Nucleus accumbens (tissue), 56 donors: ENCODE results near the gene MPRIP.
"Not testable (repeated sequence)": the region's sequence is repeated elsewhere in the genome, so short reads cannot be mapped to it uniquely, and the experiment has no call there.

Experiments used
- DNase-seq, 56 donors: peaks; one replicate each; lab custom pipeline; 2025; lab: John Stamatoyannopoulos, UW

MPRIP gene

GRCh38 chr17:17191961-17192381, 149.7 kb downstream of the MPRIP start:
- peak in 8 of 56 donors; percentile 19 to 50 (median 28) for DNase-seq

DNA sequence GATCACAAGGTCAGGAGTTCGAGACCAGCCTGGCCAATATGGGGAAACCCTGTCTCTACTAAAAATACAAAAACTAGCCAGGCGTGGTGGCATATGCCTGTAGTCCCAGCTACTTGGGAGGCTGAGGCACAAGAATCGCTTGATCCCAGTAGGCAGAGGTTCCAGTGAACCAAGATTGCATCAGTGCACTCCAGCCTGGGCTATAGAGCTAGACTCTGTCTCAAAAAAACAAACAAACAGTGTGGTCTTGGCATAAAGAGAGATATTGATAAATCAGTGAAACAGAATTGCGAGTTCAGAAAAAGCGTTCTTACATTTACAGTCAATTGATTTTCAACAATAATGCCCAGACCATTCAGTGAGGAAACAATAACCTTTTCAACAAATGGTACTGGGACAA, 153.2 kb downstream of the MPRIP start:
- DNase-seq = not testable (repeated sequence)

DNA sequence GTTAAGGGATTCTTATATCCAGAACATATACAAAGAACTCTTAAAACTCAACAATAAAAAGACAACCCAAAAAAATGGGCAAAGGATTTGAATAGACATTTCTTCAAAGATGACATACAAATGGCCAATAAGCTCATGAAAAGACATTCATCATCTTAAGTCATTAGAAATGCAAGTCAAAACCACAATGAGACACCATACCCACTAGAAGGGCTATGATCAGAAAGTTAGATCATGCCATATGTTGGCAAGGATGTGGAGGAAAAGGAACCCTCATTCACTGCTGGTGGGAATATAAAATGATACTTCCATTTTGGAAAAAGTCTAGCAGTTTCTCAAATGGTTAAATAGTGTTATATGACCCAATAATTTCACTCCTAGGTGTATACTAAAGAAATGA, 154.5 kb downstream of the MPRIP start:
- no peak for DNase-seq

DNA sequence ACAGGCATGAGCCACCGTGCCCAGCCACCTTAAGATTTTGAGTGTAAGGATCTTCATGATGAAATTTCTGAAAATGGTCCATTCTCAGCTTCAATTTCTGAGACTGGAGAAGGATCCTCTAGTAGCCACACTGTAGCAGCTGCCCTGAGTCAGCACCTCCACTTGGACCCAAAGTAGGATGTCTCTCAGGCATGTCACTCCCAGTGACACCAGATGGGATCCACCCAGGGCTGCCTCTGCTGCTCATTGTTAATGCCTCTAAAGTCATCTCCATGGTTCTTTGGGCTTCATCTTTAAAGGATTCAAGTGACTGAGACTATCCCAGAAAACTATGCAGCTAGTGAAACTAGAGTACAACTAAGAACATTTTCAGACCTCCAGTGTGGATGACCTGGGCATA, 156.0 kb downstream of the MPRIP start:
- DNase-seq = no peak

- DNase-seq = no peak
These were observed 158.1 kb downstream of the MPRIP start for GRCh38 chr17:17200311-17200710.

DNA sequence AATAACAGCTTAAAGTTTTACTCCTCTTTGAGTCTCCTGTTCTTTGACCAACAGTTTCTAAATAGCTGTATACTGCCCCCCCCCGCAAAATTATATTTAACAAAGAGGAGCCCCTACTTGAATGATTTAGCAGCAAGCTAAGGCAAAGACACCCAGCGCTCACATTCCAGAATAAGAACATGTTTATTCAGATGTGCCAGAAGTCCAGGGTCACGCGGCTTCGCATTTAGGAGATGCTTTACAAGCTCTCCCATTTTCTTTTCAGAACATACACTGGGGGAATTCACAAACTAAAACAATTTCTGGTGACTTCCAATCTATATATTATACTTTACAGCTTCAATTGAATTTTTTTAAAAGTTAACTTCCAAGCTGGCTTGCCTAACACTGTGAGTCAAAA, 158.6 kb downstream of the MPRIP start:
- DNase-seq = no peak

DNA sequence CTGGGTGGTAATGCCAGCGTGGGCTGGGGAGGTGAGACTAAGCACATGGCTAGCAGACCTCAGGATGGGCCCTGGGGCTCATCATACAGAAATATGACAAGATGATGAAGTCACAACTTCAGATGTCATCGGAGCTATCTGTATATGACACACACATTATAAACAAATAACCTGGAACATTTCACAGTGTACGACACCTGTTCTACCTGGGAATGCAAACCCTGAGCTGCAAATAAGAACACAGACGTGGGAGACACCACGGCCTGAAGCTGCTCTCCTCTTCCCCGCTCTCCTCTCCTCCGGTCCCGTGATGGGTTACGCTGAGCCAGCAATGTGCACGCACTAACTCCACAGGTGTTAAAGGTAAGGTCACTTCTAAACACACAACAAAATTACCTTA, 159.0 kb downstream of the MPRIP start:
- no peak for DNase-seq

DNA sequence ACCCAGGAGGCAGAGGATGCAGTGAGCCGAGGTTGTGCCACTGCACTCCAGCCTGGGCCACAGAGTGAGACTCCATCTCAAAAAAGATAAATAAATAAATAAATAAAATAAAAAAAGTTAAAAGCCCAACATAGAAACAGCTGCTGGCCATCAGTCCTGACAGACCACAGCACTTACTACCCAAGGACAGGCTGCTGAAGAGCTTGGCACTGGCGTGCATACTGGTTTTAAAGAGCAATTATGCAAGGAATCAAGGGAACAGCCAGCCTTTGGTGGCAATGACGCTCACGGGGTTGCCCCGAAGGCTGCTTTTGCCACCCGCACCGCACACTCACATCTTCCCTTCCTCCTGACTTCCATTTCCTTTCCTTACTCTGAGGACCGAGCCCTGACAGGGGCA, 159.7 kb downstream of the MPRIP start:
- no peak for DNase-seq

- DNase-seq = no peak
These were observed 161.0 kb downstream of the MPRIP start for GRCh38 chr17:17203173-17203730.

GRCh38 chr17:17204041-17204591, 161.9 kb downstream of the MPRIP start:
- DNase-seq = peak in 43 of 56 donors; percentile 19 to 79 (median 45)

GRCh38 chr17:17204635-17205231, 162.5 kb downstream of the MPRIP start:
- no peak for DNase-seq

- DNase-seq = peak in 23 of 56 donors; percentile 8 to 64 (median 42)
These were observed 163.3 kb downstream of the MPRIP start for GRCh38 chr17:17205368-17206123.

DNA sequence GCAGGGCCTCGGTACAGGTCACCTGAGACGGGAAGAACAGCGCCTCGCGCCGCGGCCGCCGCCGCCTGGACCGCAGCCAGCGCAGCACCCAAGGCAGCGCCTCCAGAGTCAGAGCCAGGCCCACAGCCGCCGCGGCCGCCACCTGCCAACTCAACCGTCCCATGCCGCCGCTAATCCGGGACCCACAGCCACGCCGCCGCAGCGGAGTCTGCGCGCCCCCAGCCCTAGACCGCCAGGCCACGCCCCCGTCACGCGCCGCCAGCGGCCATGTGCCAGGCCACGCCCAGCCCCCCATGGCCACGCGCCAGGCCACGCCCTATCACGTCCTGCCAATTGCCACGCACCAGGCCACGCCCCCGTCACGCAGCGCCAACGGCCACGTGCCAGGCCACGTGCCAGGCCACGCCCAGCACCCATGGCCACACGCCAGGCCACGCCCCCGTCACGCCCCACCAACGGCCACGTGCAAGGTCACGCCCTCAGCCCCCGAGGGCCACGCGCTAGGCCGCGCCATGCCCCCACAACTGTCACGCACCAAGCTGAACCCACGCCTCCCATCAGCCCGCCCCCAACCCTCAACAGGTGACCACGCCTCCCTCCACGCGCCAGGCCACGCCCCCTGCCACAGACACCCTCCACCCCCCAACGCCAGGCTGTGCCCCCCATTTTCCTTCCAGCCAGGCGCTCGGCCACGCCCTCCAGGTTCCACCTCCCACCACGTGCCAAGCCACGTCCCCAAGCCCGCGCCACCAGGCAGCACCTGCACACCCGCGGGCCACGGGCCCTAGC, 164.1 kb downstream of the MPRIP start, which contains the start of gene PLD6:
PLD6 (minus strand) TSS at position 210 of the 789 bp plus-strand sequence; CDS start at position 163, 47 bp downstream.
- peak in 51 of 56 donors; percentile 30 to 91 (median 66) for DNase-seq

DNA sequence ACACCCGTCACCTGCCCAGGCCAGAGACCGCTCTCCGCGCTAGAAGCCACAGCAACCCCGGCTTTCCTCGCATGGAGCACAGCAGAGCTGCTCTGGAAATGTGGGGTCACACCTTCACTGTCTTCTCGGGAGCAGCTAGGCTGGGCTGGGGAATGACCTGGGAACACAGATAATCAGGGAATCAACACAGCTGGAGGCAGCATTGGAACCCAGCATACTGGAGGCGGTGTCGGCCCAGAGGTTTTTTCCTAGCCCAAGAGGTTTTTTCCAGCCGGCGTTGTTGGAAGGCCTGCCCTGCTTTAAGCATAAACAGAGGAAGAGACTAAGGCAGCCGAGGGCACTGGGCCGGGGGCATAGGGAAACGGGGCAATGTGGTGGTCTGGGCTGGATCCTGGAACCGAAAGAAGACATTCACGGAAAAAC, 164.7 kb downstream of the MPRIP start:
- DNase-seq = peak in 3 of 56 donors; percentile 18 to 48 (median 40)

DNA sequence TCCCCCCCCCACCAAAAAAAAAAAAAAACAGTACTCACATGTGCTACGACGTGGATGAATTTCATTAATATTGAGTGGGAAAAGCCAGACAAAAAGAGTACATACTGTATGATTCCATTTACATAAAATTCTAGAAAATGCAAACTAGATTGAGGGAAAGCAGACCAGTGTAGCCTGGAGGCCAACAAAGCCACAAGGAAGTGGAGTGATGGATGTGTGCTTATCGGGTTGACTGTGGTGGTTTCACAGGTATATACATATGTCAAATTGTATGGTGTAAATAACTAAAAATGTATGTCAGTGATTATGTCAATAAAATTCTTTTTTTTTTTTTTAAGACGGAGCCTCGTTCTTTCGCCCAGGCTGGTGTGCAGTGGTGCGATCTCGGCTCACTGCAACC, 165.7 kb downstream of the MPRIP start:
- no peak for DNase-seq

- DNase-seq = no peak
These were observed 171.5 kb downstream of the MPRIP start for GRCh38 chr17:17213775-17214174.

- no peak for DNase-seq
These were observed 172.6 kb downstream of the MPRIP start for GRCh38 chr17:17214646-17215436.

GRCh38 chr17:17215575-17215974, 173.3 kb downstream of the MPRIP start:
- no peak for DNase-seq

DNA sequence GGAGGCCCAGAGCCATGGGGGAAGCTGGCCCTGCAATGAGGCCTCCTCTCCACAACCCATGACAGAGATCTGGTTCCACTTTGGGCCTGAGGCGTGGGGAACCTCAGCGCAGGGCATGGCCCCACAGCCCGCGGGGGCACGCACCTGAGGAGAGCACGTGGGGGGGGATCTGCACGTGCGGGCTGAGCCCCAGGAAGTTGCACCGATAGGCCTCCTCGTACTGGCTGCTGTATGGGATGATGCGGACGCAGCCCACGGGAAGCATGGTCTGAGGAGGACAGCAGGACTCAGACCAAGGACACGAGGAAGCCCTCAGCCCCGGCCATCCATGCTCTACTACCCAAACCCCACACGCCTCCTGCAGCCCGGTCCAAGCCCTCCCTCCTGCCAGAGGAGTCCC, 174.0 kb downstream of the MPRIP start:
- no peak for DNase-seq

DNA sequence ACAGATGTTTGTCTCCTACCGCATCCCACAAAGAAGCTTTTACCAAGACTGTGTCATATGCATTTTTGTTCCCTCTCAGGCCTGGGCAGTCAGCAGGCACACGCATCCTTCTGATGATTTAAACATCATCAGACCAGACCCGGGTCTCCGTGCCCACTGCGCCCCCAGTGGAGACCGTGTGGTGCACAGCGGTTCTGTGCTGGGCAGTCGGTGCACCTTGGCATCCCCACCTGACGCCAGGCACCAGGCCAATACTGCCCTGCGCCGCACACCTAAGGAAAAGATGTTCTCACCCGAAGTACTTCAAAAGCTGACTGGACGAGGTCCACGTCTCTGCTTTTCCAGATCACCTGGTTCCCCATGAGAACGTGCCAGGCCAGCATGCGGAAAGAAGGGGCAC, 174.5 kb downstream of the MPRIP start:
- no peak for DNase-seq
